CD4-positive, CD25-positive, alpha-beta regulatory T cell (primary cell): Measurements from ENCODE around the gene FBN1. TPM values are rescaled to one million over a fixed set of nuclear protein-coding genes. Genes with fewer than 3 reads are reported as not detected.

Experiments
- ATAC-seq, 2 donors: fragments of 150-1000 bp; cut with Tn5 transposase; one replicate each; pipeline ENCODE4 v1.10.0; 2021; ENCODE audit warnings: low read depth in 2 of 2, moderate number of reproducible peaks in 2 of 2, moderate library complexity in 1 of 2
- DNase-seq, 3 donors: peaks; one replicate each; pipeline versions ENCODE4 v3.0.0 to v3.0.0-alpha.2; 2012 to 2022; ENCODE audit warnings: mixed read lengths in 1 of 3
- H3K27ac ChIP-seq: one replicate; pipeline ENCODE4 v1.7.0; 2013; ENCODE audit warnings: mild to moderate bottlenecking, low read length; ENCODE audit not compliant: insufficient read depth, poor library complexity, severe bottlenecking
- H3K27me3 ChIP-seq: one replicate; pipeline ENCODE4 v1.7.0; 2013; ENCODE audit warnings: low read length; ENCODE audit not compliant: control insufficient read depth, insufficient read depth
- H3K36me3 ChIP-seq: one replicate; pipeline ENCODE4 v1.7.0; 2013; ENCODE audit warnings: mild to moderate bottlenecking, low read length, moderate library complexity; ENCODE audit not compliant: control insufficient read depth, insufficient read depth
- H3K4me1 ChIP-seq: 2 replicates; pipeline ENCODE4 v1.7.0; 2013; ENCODE audit warnings: mild to moderate bottlenecking, low read length; ENCODE audit not compliant: insufficient read depth, control insufficient read depth, poor library complexity, severe bottlenecking
- H3K4me3 ChIP-seq: one replicate; pipeline ENCODE4 v1.7.0; 2013; ENCODE audit warnings: low read depth, mild to moderate bottlenecking, low read length, moderate library complexity
- H3K9me3 ChIP-seq, 2 experiments: 1 replicate in 1 of 2; 2 replicates in 1 of 2; pipeline ENCODE4 v1.7.0; 2013; ENCODE audit warnings: low read length in 2 of 2, mild to moderate bottlenecking in 1 of 2, moderate library complexity in 1 of 2; ENCODE audit not compliant: control insufficient read depth in 2 of 2
- H3K27ac Mint-ChIP-seq, 3 donors: one replicate each; pipeline ENCODE4 v1.8.0; 2020 to 2022; ENCODE audit warnings: mild to moderate bottlenecking in 3 of 3, mixed read lengths in 3 of 3, moderate library complexity in 2 of 3
- H3K27me3 Mint-ChIP-seq: one replicate; pipeline ENCODE4 v1.8.0; 2022; ENCODE audit warnings: mild to moderate bottlenecking, mixed read lengths
- H3K36me3 Mint-ChIP-seq: one replicate; pipeline ENCODE4 v1.8.0; 2020; ENCODE audit warnings: mixed read lengths
- H3K4me1 Mint-ChIP-seq, 4 donors: one replicate each; pipeline ENCODE4 v1.8.0; 2020 to 2022; ENCODE audit warnings: mixed read lengths in 4 of 4, mild to moderate bottlenecking in 1 of 4
- H3K4me3 Mint-ChIP-seq, 4 donors: one replicate each; pipeline ENCODE4 v1.8.0; 2020 to 2022; ENCODE audit warnings: mild to moderate bottlenecking in 4 of 4, mixed read lengths in 4 of 4, moderate library complexity in 3 of 4
- H3K9me3 Mint-ChIP-seq, 7 donors: one replicate each; pipeline ENCODE4 v1.8.0; 2020 to 2022; ENCODE audit warnings: mixed read lengths in 7 of 7, mild to moderate bottlenecking in 3 of 7, moderate library complexity in 2 of 7
- polyA plus RNA-seq, 4 donors: library from polyadenylated mRNA; unstranded; fragments of 300-500 nt; fragmentation: Illumina TruSeq; gene quantifications; one replicate each; pipeline ENCODE4 v1.2.3, GENCODE V29; 2021
- total RNA-seq: library from RNA; stranded (reverse); gene quantifications from one replicate; pipeline ENCODE4 v1.2.3, GENCODE V29; 2022

FBN1 gene
- total and polyA plus RNA-seq, 5 donors from 2014 or later, result 0.72 TPM; not detected in 4

GRCh38 chr15:48565560-48566482 lies 79.7 kb downstream of the FBN1 start:
- no peaks in the 10 kb centered on the region for H3K36me3 Mint-ChIP-seq
- Histone ChIP-seq H3K36me3 (no peaks in the 10 kb centered on the region), H3K9me3 (no peaks in the 10 kb centered on the region), H3K4me3 (no peak overlapping the region), H3K4me1 (no peaks in the 10 kb centered on the region), H3K27me3 (no peaks in the 10 kb centered on the region), H3K27ac (no peak overlapping the region)
- ATAC-seq (no peak), DNase-seq (no peak)
- no peaks in the 10 kb centered on the region for H3K27me3 Mint-ChIP-seq
- no peak overlapping the region for H3K4me3 Mint-ChIP-seq
- H3K27ac Mint-ChIP-seq, result no peak overlapping the region
- no peaks in the 10 kb centered on the region for H3K4me1 Mint-ChIP-seq
- H3K9me3 Mint-ChIP-seq, result peaks cover 0 to 8% (median 0%) of the 10 kb centered on the region in 7 donors

- H3K27me3 Mint-ChIP-seq, result no peaks in the 10 kb centered on the region
- no peak for ATAC-seq
- no peaks in the 10 kb centered on the region for H3K4me1 ChIP-seq
- DNase-seq, result no peak
- H3K27ac Mint-ChIP-seq, result no peak overlapping the region
- no peaks in the 10 kb centered on the region for H3K4me1 Mint-ChIP-seq
- no peaks in the 10 kb centered on the region for H3K27me3 ChIP-seq
- H3K9me3 Mint-ChIP-seq, result peaks cover 0 to 8% (median 0%) of the 10 kb centered on the region in 7 donors
- H3K36me3 ChIP-seq, result no peaks in the 10 kb centered on the region
- no peak overlapping the region for H3K4me3 Mint-ChIP-seq
- H3K9me3 ChIP-seq, result no peaks in the 10 kb centered on the region
- no peak overlapping the region for H3K4me3 ChIP-seq
- H3K27ac ChIP-seq, result no peak overlapping the region
- H3K36me3 Mint-ChIP-seq, result no peaks in the 10 kb centered on the region
These were observed 80.8 kb downstream of the FBN1 start for GRCh38 chr15:48564690-48565089.

- H3K27me3 Mint-ChIP-seq, result no peaks in the 10 kb centered on the region
- Histone ChIP-seq H3K4me1 (no peaks in the 10 kb centered on the region), H3K9me3 (no peaks in the 10 kb centered on the region), H3K27ac (no peak overlapping the region), H3K36me3 (no peaks in the 10 kb centered on the region), H3K4me3 (no peak overlapping the region), H3K27me3 (no peaks in the 10 kb centered on the region)
- H3K36me3 Mint-ChIP-seq, result no peaks in the 10 kb centered on the region
- H3K4me3 Mint-ChIP-seq, result no peak overlapping the region
- no peak overlapping the region for H3K27ac Mint-ChIP-seq
- H3K4me1 Mint-ChIP-seq, result no peaks in the 10 kb centered on the region
- H3K9me3 Mint-ChIP-seq, result peaks cover 0 to 8% (median 0%) of the 10 kb centered on the region in 7 donors
- DNase-seq (no peak), ATAC-seq (no peak)
These were observed 81.6 kb downstream of the FBN1 start for GRCh38 chr15:48563934-48564333.

- Mint-ChIP-seq H3K9me3 (peaks cover 0 to 2% (median 0%) of the 10 kb centered on the region in 7 donors), H3K27me3 (no peaks in the 10 kb centered on the region), H3K4me1 (no peaks in the 10 kb centered on the region), H3K27ac (no peak overlapping the region), H3K36me3 (no peaks in the 10 kb centered on the region), H3K4me3 (no peak overlapping the region)
- ATAC-seq, result no peak
- DNase-seq, result no peak
- Histone ChIP-seq H3K36me3 (no peaks in the 10 kb centered on the region), H3K4me1 (no peaks in the 10 kb centered on the region), H3K27ac (no peak overlapping the region), H3K9me3 (no peaks in the 10 kb centered on the region), H3K4me3 (no peak overlapping the region), H3K27me3 (peaks cover 1% of the 10 kb centered on the region)
These were observed 85.0 kb downstream of the FBN1 start for GRCh38 chr15:48560321-48561051.

- Mint-ChIP-seq H3K27ac (no peak overlapping the region), H3K4me3 (no peak overlapping the region), H3K27me3 (no peaks in the 10 kb centered on the region), H3K9me3 (peaks cover 0 to 2% (median 0%) of the 10 kb centered on the region in 7 donors), H3K36me3 (no peaks in the 10 kb centered on the region), H3K4me1 (no peaks in the 10 kb centered on the region)
- Histone ChIP-seq H3K27ac (no peak overlapping the region), H3K4me3 (no peak overlapping the region), H3K36me3 (no peaks in the 10 kb centered on the region), H3K4me1 (no peaks in the 10 kb centered on the region), H3K9me3 (no peaks in the 10 kb centered on the region), H3K27me3 (peaks cover 1% of the 10 kb centered on the region)
- ATAC-seq, result no peak
- no peak for DNase-seq
These were observed 86.2 kb downstream of the FBN1 start for GRCh38 chr15:48559285-48559684.

- Mint-ChIP-seq H3K9me3 (peaks cover 0 to 2% (median 0%) of the 10 kb centered on the region in 7 donors), H3K4me1 (no peaks in the 10 kb centered on the region), H3K36me3 (no peaks in the 10 kb centered on the region), H3K27ac (no peak overlapping the region), H3K27me3 (no peaks in the 10 kb centered on the region), H3K4me3 (no peak overlapping the region)
- Histone ChIP-seq H3K4me3 (no peak overlapping the region), H3K27ac (no peak overlapping the region), H3K36me3 (no peaks in the 10 kb centered on the region), H3K4me1 (no peaks in the 10 kb centered on the region), H3K27me3 (peaks cover 1% of the 10 kb centered on the region), H3K9me3 (no peaks in the 10 kb centered on the region)
- ATAC-seq (no peak), DNase-seq (no peak)
These were observed 87.3 kb downstream of the FBN1 start for GRCh38 chr15:48558226-48558625.

- Histone ChIP-seq H3K9me3 (no peaks in the 10 kb centered on the region), H3K27ac (no peak overlapping the region), H3K4me1 (no peaks in the 10 kb centered on the region), H3K4me3 (no peak overlapping the region), H3K27me3 (peaks cover 1% of the 10 kb centered on the region), H3K36me3 (no peaks in the 10 kb centered on the region)
- ATAC-seq (no peak), DNase-seq (no peak)
- Mint-ChIP-seq H3K36me3 (no peaks in the 10 kb centered on the region), H3K4me3 (no peak overlapping the region), H3K27me3 (no peaks in the 10 kb centered on the region), H3K4me1 (no peaks in the 10 kb centered on the region), H3K27ac (no peak overlapping the region), H3K9me3 (peaks cover 0 to 2% (median 0%) of the 10 kb centered on the region in 7 donors)
These were observed 88.2 kb downstream of the FBN1 start for GRCh38 chr15:48557335-48557734.
